COLO668 (cell line): ENCODE measurements around the gene CARMIL1.

Experiments used
- DNase-seq: peaks from one replicate; lab custom pipeline; 2025; ENCODE audit not compliant: unreplicated experiment; lab: John Stamatoyannopoulos, UW

CARMIL1 gene

DNA sequence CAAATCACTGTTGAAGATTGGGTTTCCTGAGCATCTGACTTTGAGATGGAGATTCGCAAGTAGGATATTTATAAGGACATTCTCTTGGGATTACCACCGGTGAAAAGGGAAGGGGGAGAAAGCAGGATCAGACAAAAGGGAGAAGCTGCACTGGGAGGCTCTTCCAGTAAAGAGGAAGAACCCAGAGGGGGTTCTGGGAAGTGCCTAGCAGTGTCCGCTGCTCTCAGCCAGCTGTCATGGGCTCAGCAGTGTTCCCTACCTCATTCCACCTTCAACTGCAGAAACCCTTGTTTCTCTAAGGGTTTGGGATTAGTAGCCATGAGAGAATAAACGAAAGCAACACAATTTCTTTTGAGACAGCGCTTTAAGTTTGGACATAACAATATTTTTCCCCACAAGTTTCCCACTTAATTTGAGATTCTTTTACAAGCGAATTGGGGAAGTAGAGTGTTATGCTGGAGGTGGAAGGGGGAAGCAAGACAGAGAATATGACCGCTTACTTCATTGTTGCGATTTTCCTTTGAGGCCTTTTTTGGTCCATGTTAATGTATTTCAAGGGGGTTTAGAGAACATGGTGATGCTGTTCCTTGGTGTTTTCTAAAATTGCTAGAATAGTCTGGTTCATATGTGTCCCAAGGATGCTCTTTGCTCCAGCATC lies 218.3 kb downstream of the CARMIL1 start:
- no peak for DNase-seq

DNA sequence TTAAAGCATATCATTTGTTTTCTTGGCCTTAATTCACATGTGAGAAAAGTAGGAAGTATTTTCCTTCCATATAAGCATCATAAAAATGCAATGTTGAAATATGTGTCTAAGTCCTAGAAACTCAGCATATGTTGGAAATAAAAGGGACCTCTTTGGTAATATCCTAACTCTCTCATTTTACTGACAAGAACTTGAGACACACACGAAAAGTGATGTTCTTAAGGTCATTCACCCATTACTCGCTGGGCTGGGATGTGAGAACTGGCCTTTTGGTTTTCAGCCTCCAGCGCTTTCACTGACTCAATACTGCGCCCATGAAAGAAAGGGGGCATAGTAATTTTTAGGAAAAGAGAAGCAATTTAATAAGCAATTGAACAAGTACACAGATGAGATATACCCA lies 219.3 kb downstream of the CARMIL1 start:
- DNase-seq: no peak

DNA sequence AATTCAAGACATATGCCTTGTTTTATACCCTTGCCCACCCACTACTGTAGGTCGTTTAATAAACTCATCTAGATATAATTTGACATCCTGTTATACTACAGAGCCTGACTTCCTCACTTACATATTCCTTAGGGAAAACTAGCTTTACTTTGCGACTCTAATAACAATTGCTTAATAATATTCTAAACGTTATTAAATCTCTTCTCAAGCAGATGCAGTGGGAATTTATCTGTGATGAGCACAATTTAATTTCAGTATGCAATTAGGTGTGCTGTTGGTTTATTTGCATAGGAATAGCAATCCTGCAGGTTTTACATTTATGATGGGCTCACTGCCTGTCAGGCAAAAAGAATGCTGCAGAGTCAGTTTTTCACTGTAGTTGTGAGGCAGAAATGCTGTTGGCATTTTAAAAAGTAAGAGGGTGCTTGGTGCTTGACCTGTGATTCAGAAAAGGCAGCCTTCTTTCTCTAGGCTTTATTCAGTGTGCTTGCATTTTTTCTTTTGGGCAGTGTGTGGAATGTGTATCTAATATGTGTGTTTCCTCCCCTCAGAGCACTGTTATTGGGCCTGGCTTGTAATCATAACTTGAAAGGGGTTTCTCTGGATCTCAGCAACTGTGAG lies 220.6 kb downstream of the CARMIL1 start:
- no peak for DNase-seq

DNA sequence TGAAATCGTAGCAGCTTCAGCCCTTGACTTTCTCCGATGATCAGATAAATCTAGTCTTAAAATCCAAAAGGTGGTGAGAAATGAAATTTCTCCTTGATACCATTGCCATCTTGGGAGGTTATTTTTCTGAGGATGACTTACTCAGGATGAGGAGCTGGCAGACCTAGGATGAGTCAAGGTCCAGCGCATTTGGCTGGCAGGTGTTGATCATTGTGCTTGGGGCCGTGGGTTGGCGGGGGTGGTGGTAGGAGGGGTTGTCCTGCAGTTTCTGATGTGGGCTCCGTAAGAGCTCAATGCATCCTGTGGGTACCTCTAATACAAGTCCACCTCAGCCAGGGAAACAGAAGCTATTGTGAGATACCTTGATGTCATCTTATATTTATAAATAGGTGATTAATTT lies 224.5 kb downstream of the CARMIL1 start:
- DNase-seq: peak; percentile 13

DNA sequence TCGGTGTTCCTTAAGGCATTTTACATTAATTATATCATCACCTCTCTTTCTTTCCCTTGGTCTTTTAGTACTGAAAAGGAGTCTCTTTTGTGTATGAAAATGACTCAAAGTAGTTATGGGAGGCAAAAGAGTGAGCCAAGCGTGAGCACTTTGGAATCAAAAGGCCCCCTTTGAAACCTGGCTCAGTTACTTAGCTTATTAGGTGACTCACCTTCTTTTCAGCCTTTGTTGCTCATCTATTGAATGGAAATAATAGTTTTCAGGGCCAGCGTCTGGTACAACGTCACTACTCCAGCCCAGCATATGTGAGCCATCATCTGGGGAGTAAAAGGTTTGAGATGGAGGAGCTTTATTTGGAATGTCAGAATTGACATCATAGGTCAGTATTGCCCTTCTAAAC lies 225.5 kb downstream of the CARMIL1 start:
- DNase-seq: no peak

DNA sequence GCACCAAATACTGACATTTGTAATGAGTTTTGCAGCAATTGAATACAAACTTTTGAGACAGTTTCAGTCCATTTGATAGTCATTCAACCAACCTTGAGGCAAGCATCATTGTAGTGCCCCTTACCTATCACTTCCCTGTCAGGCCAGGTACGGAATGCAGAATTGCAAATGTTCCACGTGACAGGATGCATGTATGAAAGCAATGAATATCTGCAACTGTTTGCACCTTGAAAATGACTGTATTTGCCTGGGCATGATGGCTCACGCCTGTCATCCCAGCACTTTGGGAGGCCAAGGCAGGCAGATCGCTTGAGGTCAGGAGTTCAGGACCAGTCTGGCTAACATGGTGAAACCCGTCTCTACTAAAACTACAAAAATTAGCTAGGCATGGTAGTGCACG lies 226.8 kb downstream of the CARMIL1 start:
- no peak for DNase-seq

DNA sequence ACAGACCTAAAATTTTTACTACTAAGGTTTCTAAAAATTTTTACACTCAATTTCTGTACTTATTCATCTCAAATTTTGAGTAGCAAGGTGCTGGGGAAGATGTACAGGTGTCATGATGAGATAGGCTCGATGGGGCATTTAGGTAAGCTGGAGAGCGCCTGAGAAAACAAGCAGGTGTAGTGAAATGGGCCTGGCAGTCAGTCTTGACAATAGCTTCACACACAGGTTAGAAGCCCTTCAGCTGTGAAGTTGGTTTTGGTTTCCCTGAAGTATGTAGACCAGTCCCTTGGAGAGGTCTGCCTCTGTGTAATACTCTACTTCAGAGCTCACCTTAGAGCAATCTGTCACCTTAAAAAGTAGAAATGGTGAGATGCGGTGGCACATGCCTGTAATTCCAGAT lies 228.9 kb downstream of the CARMIL1 start:
- DNase-seq: no peak

DNA sequence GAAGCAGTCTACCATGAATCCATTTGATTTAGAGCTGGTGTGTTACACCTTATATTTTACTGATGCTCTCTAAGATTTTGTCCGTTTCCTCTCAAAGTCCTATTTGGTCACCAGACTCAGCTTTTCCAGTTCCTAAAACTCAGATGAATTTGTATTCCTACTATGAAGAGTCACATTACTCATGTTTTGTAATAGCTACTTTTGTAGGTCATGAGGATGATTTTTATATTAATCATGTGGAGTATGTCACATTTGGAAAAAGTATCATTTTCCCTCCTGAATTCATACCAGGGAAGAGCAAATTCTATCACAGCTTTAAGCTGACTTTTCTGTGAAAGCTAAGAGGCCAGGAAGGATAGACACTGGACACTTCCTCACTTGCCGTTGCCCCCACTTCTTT lies 232.2 kb downstream of the CARMIL1 start:
- DNase-seq: no peak

DNA sequence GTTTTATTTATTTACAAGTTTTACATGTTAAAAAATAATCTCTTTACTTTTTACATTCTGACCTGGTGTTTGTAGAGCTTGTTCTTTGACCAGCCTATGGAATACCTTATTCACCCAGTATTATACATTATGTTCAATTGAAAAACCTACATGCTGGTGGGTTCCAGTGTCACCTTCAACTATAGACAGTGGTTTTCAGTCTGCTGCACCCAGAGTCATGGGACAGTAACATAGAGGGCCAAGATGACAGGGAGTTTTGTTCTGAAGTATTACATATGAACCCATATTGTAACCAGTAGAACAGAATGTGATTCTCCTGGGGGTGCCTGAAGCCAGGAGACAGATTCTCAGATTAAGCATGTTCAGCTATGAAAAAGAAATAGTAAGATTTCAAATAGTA lies 233.4 kb downstream of the CARMIL1 start:
- DNase-seq: no peak

DNA sequence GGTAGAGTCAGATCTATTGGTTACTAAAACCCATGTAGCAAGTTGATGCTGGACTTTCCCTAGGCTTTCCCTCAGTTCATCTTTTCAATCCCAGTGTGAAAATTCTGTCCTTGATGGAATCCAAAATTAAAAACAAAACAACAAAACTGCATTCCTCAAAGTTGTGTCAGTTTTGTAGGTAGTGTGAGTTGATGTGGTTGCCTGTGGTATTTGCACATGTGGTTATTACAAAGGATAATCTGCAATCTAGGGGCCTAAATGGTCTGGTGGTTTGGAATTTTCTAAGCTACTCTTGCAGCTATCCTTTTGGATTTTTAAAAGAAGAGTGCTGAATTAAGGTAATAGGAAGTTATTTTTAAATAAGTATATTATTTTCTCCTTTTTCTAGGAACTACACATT lies 240.7 kb downstream of the CARMIL1 start:
- no peak for DNase-seq

DNA sequence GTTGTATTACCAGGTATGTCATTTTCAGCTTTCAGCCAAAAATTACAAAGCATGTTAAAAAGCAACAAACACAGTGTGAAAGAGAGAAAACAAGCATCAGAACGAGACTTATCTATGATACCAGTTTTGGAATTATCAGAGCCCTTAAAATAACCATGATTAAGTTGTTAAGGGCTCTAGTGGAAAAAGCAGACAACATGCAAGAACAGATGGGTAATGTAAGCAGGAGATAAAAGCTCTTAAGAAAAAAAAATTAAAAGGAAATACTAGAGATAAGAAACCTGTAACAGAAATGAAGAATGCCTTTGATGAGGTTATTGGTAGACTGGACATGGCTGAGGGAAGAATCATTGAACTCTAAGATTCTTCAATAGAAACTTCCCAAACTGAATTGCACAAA lies 245.4 kb downstream of the CARMIL1 start:
- DNase-seq: no peak

DNA sequence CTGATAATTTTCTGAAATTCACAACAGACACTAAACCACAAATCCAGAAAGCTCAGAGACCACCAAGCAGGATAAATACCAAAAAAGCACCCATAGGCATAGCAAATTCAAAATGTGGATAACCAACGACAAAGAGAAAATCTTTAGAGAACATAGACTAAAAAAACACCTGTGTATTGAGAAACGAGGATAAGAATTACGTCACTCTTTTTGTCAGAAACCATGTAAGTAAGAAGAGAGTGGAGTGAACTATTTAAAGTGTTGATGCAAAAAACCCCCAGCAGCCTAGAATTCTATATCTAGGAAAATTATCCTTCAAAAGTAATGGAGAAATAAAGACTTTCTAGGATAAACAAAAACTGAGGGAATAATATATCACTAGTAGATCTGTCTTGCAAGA lies 245.9 kb downstream of the CARMIL1 start:
- no peak for DNase-seq

DNA sequence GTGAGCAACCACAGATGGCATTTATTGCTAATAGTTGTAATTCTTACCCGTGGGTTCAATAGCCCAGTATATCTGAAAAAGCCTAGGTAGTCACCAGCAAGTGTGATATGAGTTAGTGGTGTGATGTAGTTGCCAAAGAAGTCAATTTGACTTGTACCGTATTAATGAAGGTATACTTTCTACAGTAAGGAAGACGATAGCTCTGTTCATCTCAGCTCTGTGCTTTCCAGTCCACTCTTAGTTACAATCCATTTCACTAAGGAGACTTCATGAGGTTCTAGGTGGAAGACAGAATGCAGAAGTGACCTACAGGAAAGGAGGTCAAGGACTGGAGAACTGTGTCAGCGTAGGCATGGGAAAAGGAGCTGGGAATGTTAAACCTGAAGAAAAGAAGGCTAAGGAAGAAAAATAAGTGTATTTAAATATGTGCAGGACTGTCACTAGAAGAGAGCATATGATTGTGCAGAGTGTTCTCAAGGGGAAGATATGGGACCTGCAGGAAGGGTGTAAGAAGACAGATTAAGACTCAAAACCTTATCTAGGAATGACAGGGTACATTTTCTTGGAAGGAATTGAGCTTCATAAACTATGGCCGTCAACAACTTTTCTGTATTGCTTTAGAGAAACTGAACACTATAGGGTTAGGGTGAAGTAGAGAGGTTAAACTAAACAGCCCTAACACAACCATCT lies 255.9 kb downstream of the CARMIL1 start:
- no peak for DNase-seq

DNA sequence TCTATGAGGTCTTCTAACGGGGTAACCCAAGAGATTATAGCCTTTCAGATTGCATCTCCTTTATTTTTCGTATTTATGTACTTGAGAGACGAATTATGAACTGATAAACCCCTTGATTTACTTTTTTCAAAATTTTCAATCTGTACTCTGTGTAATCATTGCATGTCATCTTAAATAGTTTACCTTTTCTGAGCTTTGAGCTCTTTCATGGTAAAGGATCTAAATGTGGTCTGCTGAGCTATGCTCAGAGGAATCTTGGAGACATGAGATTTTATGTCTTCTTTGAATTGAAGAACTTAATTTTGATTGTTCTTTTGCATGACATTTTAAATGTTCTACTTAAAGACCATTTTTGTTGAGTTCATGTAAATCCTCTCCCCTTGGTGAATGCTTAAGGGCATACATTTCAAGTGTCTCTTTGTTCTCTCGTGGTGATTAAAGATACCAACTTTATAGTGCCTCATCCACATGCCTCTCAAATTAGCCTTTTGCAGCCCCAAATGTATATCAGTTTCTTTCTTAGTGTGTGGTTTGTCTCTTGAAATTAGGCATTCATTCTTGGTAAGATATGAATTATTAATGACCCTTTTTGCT lies 256.6 kb downstream of the CARMIL1 start:
- DNase-seq: no peak

DNA sequence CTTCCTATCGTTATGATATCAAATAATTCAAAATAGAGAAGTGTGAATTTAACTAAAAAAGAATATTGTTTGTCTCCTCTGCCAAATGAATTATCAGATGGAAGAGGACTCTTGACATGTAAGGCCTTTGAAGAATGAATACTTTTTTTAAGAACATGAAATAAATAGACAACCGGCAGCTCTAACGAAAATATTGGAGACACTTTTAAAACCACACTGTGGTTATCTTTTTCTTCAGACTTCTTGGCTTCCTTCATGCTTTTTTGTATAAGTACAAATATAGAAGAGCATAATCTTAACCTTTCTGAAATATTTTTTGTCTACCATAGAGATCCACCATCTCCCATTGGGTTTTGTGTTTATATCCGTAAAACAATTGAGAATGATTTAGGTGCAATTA lies 257.6 kb downstream of the CARMIL1 start:
- no peak for DNase-seq

DNA sequence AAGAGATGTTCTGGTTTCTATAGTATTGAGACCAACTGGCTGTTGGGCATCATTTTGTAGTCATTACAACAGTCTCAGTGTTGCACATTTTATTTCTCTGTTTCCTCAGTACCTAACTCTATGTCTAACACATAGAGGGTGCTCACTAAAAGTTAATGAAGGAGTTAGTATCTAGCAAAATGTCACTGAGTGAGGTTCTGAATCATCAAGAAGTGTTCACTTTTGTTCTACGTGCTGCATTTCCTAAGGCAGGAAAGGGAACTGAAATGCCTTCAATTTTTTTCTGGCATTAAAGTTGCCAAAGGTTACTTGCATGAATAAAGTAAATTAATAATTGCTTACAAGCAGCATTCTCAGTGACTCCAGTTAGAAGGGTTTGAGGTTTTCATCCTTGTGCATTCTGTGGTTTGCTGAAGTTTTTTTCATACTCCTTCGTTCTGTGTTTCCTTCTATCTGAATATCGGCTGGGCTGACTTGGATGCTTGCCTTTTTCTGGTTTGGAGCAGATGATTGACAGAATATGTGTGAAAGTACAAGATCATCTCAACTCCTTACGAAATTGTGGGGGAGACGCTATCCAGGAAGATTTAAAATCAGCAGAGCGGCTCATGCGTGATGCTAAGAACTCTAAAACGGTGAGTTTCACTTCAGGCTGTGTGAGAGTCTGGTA lies 258.3 kb downstream of the CARMIL1 start:
- no peak for DNase-seq

DNA sequence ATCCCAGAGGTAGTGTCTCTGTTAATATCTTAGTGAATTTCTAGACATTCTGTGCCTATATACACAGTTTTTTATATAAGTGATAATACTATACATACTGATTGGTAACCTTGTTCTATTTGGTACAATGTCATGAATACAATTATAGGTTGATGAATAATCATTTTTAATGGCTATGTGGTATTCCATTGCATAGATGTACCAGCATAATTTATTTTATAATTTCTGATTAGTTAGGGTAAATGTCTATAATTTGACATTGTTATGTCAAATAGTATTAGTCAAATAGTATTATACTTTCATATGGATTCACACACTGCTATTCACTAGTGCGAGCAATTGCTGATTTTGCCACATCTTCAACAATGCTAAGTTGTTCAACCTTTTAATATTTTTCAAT lies 262.1 kb downstream of the CARMIL1 start:
- DNase-seq: no peak

DNA sequence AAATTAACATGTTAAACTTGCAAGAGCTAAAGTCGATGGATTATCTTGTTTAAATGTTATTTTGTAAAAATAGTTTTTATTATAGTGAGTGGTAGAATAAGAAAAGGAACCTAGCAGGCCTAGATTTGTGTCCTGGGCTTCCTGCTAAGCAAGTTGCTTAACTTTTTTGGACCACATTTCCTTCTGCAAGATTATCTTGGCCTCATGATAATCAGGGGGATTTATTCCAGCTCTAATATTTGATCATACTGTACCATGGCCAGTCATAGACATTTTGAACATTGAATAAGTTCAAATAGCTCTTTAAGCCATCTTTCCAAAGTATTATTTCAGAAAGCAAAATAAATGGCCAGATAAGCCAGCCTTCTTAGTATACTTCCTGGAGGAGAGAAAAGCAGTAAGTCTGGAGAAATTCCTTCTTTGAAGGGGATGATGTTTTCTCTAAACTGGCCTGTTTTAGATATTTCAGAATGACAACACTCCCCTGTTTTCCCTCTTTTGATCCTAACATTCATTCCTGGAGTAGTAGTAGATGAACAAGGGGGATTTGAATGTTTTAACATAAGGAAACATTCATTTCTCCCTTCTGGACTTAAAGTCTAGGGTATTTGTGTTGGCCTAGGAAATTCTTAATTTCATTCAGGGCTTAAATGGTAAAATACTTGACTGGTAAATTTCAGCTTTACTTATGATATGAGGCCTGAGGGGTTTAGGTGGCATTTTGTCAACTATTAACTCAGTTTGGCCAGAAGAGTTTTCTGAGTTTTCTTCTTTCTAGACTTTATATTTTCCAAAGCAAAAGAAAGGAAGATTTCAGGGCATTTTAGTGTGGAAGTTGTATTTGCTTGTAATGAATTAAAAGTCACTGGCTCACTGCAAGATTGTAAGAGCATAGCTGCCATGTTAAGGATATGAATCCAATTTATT lies 264.1 kb downstream of the CARMIL1 start:
- DNase-seq: no peak

DNA sequence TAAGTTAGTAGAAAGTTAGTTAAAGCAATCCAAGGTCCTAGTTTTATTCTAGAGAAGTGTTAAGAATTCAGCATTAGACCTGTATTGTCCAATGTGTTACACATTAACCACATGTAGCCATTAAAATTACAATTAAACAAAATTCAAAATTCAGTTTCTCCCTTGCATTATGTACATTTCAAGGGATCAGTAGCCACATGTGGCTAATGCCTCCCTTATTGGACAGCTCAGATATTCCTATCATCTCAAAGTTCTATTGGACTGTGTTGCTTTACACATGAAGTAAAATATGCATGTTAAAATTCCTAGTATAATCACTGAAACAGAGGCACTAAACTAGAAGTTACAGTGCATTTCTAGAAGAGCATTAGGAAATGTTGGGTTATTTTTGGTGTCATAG lies 265.7 kb downstream of the CARMIL1 start:
- DNase-seq: no peak

DNA sequence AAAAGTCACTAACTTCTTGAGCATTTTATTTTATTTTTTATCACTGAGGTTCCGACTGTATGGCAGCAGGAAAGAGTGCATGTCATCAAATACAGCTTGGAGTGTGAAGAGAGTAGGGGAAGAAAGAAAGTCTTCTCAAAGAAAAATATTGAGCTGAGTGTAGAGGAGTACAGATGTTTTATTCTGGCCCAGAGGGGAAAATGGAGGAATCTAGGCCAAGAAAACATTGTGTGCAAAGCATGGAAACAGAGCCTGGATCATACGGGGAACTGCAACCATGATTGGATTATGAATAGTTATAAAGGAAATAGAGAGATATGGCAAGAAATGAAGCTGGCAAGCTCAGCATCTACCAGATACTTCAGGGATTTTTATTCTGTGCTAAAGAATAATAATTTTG lies 268.6 kb downstream of the CARMIL1 start:
- no peak for DNase-seq

DNA sequence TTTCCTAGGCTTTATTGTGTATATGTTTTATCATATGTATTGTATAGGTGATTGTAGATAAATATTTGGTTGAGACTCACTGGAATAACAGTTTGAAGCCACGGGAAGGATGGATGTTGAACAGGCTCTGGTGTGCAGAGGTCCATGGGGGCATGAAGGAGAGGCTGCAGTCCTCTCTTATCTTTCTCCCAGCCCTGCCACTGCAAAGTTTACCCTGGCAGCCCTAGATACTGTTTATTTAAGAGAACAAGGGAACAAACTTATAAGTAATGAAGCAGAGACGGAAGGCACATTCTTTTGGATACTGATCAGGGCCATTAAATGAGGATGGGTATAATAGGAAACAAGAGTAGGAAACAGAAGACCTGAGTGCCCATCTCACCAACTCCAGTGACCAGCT lies 269.3 kb downstream of the CARMIL1 start:
- DNase-seq: no peak
